GM18520 (cell line): ENCODE results near the gene UQCRQ.

Experiments used
- ATAC-seq: cut with Tn5 transposase; IDR thresholded peaks from one replicate; pipeline ENCODE4 v1.9.1; 2021; ENCODE audit not compliant: unreplicated experiment

UQCRQ gene

DNA sequence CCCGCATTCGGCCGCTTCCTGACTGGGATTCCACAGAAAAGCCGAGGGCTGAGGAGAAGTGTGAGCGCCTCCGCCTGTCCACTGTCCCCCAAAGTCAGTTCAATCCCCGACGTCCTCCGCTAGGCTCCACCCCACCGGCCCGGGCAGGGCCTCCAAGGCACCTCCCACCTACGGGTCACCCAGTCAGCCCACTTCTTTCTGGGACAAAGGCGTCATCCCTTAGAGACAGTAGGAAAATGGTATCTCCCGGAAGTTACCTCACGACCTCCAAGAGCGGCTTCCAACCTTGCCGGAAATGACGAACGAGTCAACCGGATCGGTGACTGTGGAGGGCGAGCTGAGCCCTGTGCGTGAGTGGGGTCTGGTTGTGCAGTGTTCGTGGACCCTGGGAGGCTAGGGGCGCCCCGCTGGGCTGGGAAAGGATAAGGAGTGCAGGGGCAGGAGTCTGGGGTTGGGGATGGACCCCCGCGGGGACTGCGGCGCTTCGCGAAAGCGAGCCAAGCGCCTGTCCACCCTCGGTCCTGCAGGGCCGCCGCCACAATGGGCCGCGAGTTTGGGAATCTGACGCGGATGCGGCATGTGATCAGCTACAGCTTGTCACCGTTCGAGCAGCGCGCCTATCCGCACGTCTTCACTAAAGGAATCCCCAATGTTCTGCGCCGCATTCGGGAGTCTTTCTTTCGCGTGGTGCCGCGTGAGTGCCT is at the start of gene UQCRQ, which contains the start of gene GDF9:
Gene UQCRQ, plus strand, starts transcription at position 301 of the 704 bp plus-strand sequence. Its CDS starts 240 bp downstream, at position 541.
Gene GDF9, minus strand, starts transcription at position 128 of the 704 bp plus-strand sequence. CDS start 1,936 bp downstream, outside the sequence.
- ATAC-seq, result peak; percentile 99

DNA sequence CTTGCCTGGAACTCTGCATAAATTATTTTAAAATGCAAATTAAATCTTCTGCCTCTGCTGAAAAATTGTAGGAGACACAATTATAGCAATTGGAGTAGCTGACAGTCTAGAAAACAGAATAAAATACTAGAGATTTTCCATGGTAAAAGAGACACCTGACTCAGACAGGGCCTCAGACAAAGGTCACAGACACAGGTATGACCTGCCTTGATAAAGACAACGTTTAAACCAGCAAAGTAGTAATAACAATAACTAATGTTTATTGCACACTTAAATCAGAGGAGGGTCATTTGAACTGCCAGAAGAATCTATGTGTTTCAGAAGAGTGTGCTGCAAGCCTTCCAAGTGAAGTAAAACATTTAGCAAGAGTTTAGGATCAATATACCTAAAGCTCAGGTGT is 49.4 kb upstream of the UQCRQ start:
- ATAC-seq, result no peak

- ATAC-seq, result no peak
Measured at GRCh38 chr5:132819468-132819867, 47.0 kb upstream of the UQCRQ start.

- peak; percentile 68 for ATAC-seq
Measured at GRCh38 chr5:132820162-132820754, 46.2 kb upstream of the UQCRQ start.

GRCh38 chr5:132821350-132821749 is 45.1 kb upstream of the UQCRQ start:
- no peak for ATAC-seq

- ATAC-seq, result no peak
Measured at GRCh38 chr5:132821791-132822190, 44.7 kb upstream of the UQCRQ start.

DNA sequence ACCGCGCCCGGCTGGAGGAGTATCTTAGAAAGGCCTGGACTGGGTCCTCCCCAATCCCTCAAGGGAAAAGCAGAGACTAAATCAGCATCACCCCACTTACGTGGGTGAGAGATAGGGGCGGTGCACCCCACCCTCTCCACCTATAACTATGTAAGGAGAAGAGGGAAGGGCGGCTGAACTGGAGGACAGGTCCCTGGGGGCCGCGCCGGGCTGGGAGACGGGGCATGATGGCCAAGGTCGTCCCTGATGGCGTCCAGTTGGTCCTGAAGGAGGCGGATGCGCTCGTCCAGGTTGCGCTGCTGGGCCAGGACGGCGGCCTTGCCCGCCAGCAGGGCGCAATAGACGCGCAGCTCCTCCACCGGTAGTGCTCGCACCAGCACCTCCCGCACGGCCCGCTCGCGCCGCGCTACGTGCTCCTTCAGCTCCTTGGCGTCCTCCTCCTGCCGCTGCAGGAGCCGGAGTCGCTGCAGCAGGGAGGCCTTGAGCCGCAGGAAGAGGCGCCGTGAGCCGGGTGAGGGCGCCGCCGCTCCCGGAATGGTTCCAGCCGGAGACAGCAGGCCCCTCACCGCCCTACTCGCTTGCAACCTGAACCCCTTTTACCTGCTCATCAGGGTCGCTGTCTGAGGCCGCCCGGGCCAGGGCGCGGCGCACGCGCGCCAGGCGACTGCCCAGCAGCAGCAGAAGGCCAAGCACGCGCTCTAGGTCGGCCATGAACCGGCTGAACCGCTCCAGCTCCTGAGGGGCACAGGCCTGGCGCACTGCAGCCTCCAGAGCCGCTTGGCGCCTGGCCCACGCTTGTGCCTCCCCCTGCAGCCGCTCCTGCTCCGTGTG is 43.6 kb upstream of the UQCRQ start:
- no peak for ATAC-seq

GRCh38 chr5:132823481-132824050 is 42.9 kb upstream of the UQCRQ start:
- ATAC-seq, result no peak

DNA sequence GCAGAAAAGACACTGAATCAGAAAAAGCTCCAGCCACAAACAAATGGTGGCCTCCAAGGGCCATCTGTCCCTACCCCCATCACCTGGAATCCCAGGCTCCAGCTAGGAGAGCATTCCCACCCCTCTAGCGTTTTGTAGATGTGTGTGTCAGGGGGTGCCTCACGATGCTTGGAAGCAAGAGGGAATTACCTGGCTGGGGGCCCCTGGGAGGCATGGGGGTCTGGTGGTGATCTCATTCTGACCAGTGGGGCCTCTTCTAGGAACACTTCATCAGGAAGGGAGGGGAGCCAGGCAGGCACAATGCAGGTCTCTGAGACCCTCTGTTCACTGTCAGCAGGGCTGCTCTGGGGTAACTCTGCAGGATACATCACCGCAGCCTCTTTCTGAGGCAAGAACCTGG is 42.0 kb upstream of the UQCRQ start:
- no peak for ATAC-seq

DNA sequence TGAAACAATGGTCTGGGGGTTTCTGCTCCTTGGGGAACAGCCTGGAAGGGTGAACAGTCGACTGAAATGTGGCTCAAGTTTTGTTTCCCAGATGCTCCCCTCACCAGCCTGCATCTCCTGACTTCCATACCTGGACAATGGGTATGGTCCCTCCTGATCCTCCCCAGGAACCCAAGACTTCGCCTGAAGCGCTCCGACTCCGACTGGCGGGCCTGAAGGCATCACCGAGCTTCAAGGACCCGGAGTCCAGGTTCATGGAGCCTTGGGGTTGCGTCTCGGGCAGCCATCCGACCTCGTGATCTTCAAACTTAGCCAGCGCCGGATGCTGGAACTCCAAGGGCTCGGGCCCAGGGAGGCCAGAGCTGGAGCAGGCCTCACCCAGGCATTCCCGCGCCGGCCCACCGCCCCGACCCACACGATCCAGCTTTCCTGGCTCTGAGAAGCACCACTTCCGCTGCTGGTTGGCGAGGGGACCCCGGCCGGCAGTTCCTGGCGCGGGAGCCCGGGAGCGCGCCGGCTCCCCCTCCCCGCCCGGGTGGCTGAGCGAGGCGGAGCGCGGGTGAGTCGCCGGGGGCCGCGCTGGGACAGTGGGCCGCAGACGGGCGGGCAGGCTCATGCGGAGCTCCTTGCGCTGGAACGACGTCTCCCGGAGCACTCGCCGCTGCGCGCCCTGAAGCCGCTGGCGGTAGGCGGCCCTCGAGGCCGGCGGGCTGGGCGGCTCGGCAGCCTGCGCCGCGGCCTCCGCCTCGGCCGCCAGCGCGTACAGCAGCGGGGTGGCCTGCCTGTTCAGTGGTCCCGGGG is 41.2 kb upstream of the UQCRQ start:
- no peak for ATAC-seq

DNA sequence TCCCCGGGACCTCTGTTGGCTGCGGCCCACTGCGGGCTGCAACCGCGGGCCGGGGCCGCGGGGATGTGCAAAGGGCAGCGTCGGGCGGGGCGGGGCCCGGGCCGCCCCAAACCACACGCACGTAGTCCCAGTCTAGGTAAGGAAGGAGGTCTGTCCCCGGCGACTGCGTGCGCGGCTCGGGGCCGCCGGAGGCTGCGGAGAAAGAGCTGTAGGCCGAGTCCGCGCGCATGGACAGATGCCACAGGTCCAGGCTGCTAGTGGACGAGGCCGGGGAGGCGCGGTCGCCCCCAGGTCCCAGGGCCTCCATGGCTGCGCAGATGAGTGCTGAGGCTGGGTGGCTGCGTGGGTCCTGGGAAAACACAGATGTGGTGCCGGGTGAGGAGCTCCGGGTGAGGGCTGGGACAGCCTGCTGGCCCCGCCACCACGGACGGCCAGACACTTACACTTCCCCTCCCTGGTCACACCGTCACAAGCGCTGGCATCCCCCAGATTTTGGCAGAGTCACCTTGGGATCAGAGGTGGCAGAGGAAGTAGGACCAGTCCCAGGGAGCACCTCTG is 40.5 kb upstream of the UQCRQ start:
- ATAC-seq, result no peak

DNA sequence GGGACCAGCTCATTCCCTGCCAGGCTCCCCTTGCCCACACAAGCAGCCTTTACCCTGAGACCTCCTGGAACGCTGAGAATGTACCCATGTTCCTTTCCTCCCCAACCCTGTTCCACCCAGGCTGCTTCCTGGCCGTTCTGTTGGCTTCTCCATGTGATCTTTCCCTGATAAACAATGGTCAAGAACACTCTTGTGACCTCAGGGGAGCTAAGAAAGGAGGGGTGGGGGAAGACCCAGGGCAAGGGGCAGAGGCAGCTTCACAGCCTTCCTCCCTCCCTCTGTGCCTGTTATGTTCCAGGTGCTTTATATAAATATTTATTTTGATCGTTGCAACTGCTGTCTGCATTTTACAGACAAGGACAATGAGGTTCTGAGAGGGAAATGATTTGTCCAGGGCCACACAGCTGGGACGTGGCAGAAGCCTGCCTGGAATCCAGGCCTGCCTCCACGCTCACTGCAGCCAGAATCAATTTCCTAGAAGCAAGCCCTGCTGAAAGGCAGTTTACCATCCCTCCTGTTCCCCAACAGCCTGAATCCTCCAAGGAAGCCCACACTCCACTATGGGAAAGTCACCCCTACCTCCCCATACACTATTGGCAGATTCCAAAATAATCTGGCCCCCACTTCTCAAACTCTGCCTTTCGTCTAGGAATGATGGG is 39.9 kb upstream of the UQCRQ start:
- ATAC-seq, result no peak

- no peak for ATAC-seq
Measured at GRCh38 chr5:132827943-132828673, 38.3 kb upstream of the UQCRQ start.

DNA sequence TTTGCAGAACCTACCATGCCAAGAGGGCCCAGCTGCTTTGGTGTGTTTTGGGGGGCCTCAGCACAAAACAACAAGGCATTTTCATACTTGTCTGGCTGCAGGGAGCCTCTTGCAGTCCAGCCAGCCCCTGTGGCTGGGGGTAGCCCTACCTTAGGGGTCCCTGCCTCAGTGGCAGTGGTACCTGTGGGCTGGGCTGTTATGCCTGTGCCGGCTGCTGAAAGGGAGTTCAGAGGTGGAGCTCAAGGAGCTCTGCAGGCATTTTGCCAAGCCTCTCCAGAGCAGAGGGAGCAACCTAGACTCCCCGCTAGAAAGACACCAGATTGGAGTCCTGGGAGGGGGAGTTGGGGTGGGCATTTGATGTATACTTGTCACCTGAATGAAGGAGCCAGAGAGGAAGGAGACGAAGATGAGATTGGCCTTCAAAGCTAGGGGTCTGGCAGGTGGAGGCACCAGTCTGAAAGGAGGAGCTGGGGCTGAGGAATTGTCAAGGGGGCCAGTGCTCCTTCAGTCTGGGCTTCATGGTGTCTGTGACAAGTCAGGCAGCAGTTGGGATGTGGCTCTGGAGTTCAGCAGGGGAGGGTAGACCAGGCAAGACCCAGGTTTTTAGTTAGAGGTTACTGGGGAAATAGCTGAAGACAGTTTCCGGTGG is 37.5 kb upstream of the UQCRQ start:
- ATAC-seq, result no peak

DNA sequence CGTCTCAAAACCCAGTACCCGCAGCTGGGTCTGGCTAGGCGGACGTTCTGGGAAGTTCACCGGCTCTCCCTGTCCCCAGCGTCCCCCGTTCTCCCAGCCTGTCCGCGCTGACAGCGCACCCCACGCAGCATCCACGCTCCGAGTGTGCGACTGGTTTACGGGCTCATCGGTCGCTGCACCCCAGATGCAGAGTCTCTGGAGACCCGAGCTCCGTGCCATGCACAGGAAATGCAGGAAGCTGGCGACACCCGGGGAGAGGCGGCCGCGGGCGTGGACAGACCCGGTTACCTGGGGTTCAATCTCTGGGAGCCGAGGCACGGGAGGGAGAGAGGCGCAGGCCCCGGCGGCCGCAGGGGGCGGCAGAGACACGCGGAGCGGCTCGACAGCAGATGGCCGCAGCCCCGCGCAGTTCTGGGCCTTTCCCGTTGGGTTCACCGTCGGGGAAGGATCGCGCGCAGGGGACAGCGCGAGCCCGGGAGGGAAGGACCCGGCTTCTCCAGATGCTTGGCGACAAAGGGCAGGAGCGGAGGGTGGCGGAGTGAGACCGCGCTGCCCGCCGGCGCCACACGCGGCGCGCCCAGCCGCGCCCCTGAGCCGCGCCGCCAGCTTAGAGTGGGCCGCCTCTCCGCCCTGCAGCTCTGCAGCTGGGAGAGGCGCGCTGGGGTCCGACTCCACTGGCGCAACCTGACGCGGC is 36.6 kb upstream of the UQCRQ start:
- peak; percentile 61 for ATAC-seq

GRCh38 chr5:132830436-132831094 is 35.9 kb upstream of the UQCRQ start, which contains the start of gene SHROOM1:
Gene SHROOM1, minus strand, starts transcription at chr5:132830647. Its CDS starts 4,507 bp downstream, at chr5:132826140.
- ATAC-seq, result peak; percentile 54

DNA sequence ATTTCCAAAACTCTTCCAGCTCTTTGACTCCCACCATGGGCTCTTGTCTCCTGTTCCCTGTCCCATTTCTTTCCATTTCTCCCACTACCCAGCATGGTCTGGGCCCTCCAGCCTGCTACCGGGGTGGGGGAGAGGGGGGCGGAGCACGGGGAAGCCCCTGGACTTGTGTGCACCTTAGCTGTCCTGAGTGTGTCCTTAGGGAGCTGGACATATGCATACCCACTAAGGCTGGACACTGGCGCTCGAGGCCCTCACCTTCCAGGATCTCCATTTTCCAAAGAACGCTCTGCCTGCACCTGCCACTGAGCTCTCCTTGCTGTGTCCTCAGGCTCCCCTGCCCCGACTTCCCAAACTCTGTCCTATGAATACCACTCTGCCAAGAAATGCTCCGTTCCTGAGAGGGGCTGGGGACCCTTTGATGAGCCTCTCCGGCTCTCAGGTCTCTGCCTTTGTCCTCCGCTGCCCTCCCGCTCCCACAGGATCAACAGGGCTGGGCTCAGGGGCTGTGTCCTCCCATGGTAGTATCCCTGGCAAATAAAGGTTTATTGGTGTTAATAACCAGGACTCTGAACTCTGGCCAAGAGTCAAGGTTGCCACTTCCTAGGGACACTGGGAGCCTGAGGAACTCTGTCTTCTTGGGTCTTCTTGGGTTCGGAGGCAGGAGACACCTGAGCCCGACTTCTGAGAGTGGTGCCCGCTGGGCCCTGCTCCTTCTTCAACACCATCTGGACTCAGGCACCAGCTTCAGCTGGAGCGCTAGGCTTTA is 35.2 kb upstream of the UQCRQ start:
- ATAC-seq, result no peak
